ENCODE results near the gene TMEM200B. TPM values are rescaled to one million over a fixed set of nuclear protein-coding genes. Genes with fewer than 3 reads are reported as not detected.

TMEM200B gene
- total and polyA plus RNA-seq, 10 of the 15 experiments (the other 5 are each of a cell fraction or from before 2014, with no cell fraction given) = 0.03 to 1.4 (median 0.08) TPM; not detected in 3

DNA sequence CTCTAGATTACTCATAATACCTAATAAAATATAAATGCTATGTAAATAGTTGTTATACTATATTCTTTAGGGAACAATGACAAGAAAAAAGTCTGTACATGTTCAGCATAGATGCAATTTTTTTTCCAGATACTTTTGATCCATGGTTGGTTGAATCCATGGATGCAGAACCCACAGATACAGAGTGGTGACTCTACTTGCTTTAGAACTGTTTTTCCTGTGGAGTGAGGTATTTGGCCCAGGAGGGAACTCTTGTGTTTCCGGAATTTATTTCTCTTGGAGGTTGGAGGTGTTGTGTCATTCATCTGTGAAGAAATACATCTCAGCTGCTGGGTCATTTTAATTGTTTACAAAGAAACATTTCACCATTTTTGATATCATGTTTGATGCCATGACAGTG, 28.7 kb downstream of the TMEM200B start (continued):
- TF ChIP-seq E2F4 (IDR thresholded peaks at IDR 0.05; ENCODE audit: low read depth, low read length) = no peak

GRCh38 chr1:29094433-29094832, 29.3 kb downstream of the TMEM200B start:
- ATAC-seq (no peak), DNase-seq (ENCODE audit: low read depth, low spot score) (no peak), FAIRE-seq (no peak)
- ChIA-PET SMC1A (ENCODE audit: uncharacterized antibody, unreplicated experiment) (no interaction called here), POLR2A (no interaction called here), CTCF (no interaction called here), RAD21 (ENCODE audit: unreplicated experiment) (no interaction called here)
- intact Hi-C loops (cut with micrococcal nuclease; ENCODE audit: unreplicated experiment) (no loop called here), in situ Hi-C loops (cut with MboI) (no loop called here)
- H3K9me3 ChIP-seq (replicated peaks; ENCODE audit: control insufficient read depth, insufficient read depth, low read length) = no peaks in the 10 kb centered on the region
- H3K36me3 ChIP-seq (ENCODE audit: control insufficient read depth in 2 of 2, insufficient read depth in 2 of 2, low read length in 1 of 2) = no peaks in the 10 kb centered on the region; a peak in 1 of 4 replicates
- no peaks in the 10 kb centered on the region for H3K27me3 ChIP-seq (replicated peaks in 1 of 2; ENCODE audit: control insufficient read depth in 2 of 2, insufficient read depth in 2 of 2, low read length in 1 of 2)
- no peak overlapping the region for H3K4me2 ChIP-seq (ENCODE audit: control insufficient read depth, insufficient read depth)
- H3K9ac ChIP-seq (ENCODE audit: control insufficient read depth, insufficient read depth, low read length) = no peak overlapping the region
- 62% methylated on average over 3 of the region's 3 CpGs for WGBS (ENCODE audit: insufficient coverage, insufficient replicate concordance, low lambda C conversion rate, missing lambda C conversion rate)
- no peaks in the 10 kb centered on the region for H4K20me1 ChIP-seq (ENCODE audit: control insufficient read depth, insufficient read depth)
- no peaks in the 10 kb centered on the region for H3K79me2 ChIP-seq (ENCODE audit: control insufficient read depth, insufficient read depth, low read length)
- H3K4me3 ChIP-seq = no peak overlapping the region
- H2AFZ ChIP-seq (ENCODE audit: control insufficient read depth, low read depth, low read length) = no peak overlapping the region
- no TSS peak for BruUV-seq (replicated peaks)
- H3K4me1 ChIP-seq (ENCODE audit: control insufficient read depth, insufficient read depth, low read length) = no peaks in the 10 kb centered on the region
- no peak overlapping the region for H3K27ac ChIP-seq (ENCODE audit: control insufficient read depth, insufficient read depth)
- TF ChIP-seq SUZ12 (IDR thresholded peaks at IDR 0.05; ENCODE audit: unreplicated experiment) (no peak), NFYB (IDR thresholded peaks at IDR 0.05; ENCODE audit: insufficient read depth, low read depth, low read length) (no peak), RELA (IDR thresholded peaks at IDR 0.05; ENCODE audit: borderline replicate concordance, partially characterized antibody) (no peak), CREB1 (IDR thresholded peaks at IDR 0.05; ENCODE audit: low read depth) (no peak), CREM (IDR thresholded peaks at IDR 0.05; ENCODE audit: low read depth) (no peak), ZSCAN29 (IDR thresholded peaks at IDR 0.05) (no peak), FOXK2 (IDR thresholded peaks at IDR 0.05) (no peak), LARP7 (IDR thresholded peaks at IDR 0.05) (no peak), EED (IDR thresholded peaks at IDR 0.05; ENCODE audit: low read depth) (no peak), PKNOX1 (IDR thresholded peaks at IDR 0.05) (no peak), RAD51 (IDR thresholded peaks at IDR 0.05) (no peak), ZNF274 (IDR thresholded peaks at IDR 0.05; ENCODE audit: insufficient read depth, insufficient read length) (no peak), IKZF2 (IDR thresholded peaks at IDR 0.05) (no peak), CHD2 (IDR thresholded peaks at IDR 0.05; ENCODE audit: borderline replicate concordance, low read depth, low read length) (no peak), MYC (IDR thresholded peaks at IDR 0.05; ENCODE audit: insufficient read depth, insufficient read length, insufficient replicate concordance, low read length, severe bottlenecking) (no peak), JUNB (IDR thresholded peaks at IDR 0.05) (no peak)
- TF ChIP-seq, protein P1, sequence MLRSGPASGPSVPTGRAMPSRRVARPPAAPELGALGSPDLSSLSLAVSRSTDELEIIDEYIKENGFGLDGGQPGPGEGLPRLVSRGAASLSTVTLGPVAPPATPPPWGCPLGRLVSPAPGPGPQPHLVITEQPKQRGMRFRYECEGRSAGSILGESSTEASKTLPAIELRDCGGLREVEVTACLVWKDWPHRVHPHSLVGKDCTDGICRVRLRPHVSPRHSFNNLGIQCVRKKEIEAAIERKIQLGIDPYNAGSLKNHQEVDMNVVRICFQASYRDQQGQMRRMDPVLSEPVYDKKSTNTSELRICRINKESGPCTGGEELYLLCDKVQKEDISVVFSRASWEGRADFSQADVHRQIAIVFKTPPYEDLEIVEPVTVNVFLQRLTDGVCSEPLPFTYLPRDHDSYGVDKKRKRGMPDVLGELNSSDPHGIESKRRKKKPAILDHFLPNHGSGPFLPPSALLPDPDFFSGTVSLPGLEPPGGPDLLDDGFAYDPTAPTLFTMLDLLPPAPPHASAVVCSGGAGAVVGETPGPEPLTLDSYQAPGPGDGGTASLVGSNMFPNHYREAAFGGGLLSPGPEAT (IDR thresholded peaks at IDR 0.05; ENCODE audit: low read depth) = no peak
- TF ChIP-seq, protein P2, sequence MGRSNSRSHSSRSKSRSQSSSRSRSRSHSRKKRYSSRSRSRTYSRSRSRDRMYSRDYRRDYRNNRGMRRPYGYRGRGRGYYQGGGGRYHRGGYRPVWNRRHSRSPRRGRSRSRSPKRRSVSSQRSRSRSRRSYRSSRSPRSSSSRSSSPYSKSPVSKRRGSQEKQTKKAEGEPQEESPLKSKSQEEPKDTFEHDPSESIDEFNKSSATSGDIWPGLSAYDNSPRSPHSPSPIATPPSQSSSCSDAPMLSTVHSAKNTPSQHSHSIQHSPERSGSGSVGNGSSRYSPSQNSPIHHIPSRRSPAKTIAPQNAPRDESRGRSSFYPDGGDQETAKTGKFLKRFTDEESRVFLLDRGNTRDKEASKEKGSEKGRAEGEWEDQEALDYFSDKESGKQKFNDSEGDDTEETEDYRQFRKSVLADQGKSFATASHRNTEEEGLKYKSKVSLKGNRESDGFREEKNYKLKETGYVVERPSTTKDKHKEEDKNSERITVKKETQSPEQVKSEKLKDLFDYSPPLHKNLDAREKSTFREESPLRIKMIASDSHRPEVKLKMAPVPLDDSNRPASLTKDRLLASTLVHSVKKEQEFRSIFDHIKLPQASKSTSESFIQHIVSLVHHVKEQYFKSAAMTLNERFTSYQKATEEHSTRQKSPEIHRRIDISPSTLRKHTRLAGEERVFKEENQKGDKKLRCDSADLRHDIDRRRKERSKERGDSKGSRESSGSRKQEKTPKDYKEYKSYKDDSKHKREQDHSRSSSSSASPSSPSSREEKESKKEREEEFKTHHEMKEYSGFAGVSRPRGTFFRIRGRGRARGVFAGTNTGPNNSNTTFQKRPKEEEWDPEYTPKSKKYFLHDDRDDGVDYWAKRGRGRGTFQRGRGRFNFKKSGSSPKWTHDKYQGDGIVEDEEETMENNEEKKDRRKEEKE (IDR thresholded peaks at IDR 0.05) = no peak
